GM20000 (cell line): ENCODE data around the gene ZNF609.

ENCODE experiments used
- DNase-seq: peaks from one replicate; pipeline ENCODE4 v3.0.0; 2012; ENCODE audit warnings: low spot score
- CTCF ChIP-seq: IDR thresholded peaks from 2 replicates; pipeline ENCODE4 v1.5.1; 2012; ENCODE audit warnings: mild to moderate bottlenecking, control low read depth; ENCODE audit errors: extremely low read depth, missing control alignments

The ZNF609 gene

GRCh38 chr15:64705006-64705405 lies 244.6 kb downstream of the ZNF609 start:
- DNase-seq = no peak
- no peak for TF ChIP-seq CTCF

DNA sequence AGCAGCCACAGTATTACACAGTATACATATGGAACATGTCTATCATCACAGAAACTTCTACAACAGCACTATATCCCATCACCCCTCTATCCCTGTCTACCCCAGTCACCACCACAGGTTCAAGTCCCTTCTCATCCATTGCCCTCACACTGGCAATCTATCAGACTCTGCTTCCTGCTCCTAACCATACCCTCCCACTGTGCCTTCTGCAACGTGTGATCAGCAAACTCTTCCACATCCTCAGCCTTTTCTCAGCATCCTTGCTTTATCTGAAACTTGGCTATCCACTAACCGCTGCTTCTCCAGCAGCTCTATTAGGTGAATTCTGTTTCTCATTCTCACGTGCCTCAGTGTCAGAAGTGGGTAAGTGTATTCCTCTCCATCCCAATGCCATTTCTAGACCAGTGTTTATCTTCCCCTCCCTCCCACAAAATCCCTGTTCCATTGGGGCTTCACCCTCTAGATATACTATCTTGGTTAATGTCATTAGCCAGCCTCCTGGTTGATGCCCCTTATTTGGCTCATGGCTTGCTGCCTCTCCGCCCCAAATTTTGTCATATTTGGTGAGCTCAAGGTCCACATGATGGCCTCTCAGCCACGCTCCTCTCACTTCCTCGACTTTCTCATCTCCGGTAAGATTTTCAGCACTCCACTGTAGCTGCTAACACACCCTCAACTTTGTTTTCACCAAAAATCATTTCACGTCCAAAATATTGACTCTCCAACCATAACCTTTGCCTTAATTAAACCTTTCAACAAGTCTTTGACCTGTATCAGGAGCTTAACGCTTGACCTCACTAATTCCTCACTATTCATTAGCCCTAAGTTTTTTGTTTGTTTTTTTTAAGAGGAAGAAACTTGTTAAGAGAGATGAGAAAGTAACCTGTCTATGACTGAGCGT lies 245.9 kb downstream of the ZNF609 start:
- no peak for DNase-seq
- TF ChIP-seq CTCF = no peak

- DNase-seq = no peak
Measured at GRCh38 chr15:64710676-64711428, 250.5 kb downstream of the ZNF609 start.

DNA sequence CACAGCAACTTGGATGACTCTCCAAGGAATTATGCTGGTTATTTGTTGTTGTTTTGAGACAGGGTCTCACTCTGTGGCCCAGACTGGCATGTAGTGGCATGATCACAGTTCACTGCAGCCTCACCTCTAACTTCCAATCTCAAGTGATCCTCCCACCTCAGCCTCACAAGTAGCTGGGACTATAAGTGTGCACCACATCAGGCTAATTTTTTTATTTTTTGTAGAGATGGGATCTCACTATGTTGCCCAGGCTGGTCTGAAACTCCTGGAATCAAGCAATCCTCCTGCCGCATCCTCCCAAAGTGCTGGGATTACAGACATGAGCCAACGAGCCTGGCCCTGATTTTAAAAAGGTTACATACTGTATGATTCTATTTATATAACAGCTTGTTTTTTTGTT lies 252.0 kb downstream of the ZNF609 start:
- TF ChIP-seq CTCF = no peak
- DNase-seq = no peak

More at GRCh38 chr15:64710676-64711428, 250.5 kb downstream of the ZNF609 start:
- TF ChIP-seq CTCF = no peak

DNA sequence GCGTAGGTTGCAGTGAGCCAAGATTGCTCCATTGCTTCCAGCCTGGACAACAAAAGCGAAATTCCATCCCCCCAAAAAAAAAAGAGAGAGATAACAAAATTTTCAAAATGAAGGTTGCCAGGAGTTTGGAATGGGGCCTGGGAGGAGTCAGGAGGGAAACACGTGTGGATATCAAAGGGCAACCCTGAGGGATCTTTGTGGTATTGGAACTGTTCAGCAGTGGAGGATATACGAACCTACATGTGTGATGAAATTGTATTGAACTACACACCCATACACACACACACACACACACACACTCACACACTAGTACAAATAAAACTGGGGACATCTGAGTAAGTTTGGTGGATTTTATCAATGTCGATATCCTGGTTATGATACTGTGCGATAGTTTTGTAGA lies 253.2 kb downstream of the ZNF609 start:
- DNase-seq = no peak
- no peak for TF ChIP-seq CTCF

DNA sequence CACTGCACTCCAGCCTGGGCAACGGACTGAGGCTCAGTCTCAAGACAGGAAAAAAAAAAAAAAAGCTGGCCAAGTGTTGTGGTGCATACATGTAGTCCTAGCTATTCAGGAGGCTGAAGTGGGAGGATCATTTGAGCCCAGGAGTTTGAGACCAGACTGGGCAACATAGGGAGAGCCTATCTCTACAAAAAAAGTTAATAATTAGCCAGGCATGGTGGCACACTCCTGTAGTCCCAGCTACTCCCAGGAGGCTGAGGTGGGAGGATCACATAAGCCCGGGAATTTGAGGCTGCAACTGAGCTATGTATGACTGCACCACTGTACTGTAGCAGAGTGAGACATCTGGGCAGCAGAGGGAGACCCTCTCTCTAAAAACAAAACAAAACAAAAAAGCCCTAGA lies 256.1 kb downstream of the ZNF609 start:
- TF ChIP-seq CTCF = no peak

DNA sequence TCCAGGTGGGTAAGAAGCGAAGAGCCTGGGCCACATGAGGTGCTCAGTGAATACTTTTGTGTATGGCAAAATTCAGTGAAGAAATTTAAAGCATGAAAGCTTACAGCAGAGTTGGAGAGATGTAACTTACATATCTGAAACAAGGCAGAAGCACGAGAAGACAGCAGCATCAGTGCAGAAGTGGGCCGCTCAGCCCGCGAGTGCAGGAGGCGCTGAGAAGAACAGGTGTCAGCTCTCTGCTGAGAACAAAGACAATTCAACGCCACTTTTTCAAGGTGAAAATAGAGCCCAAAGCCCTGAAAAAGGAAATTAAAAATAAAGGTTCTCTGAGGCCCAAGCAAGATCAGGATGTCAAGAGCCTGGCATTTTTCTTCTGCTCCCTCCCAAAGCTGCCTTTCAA lies 256.8 kb downstream of the ZNF609 start:
- no peak for TF ChIP-seq CTCF
- no peak for DNase-seq

More for the DNA sequence above, 256.1 kb downstream of the ZNF609 start:
- DNase-seq = no peak
